SK-N-SH (cell line): ENCODE data around the gene TRIM38. TPM values are rescaled to one million over a fixed set of nuclear protein-coding genes. Genes with fewer than 3 reads are reported as not detected.
A peak's percentile ranks its signal among the peaks of the same experiment; 100 is the strongest.

ENCODE experiments used
- CHD2 ChIP-seq: fragments of 150-350 bp; IDR thresholded peaks from 2 replicates; pipeline ENCODE4 v1.6.1; 2018; ENCODE audit warnings: low read length; ENCODE audit not compliant: partially characterized antibody
- ELF1 ChIP-seq: IDR thresholded peaks from 2 replicates; pipeline ENCODE4 v1.4.0; 2012
- FOSL2 ChIP-seq: IDR thresholded peaks from 2 replicates; pipeline ENCODE4 v1.4.0; 2012; ENCODE audit warnings: low read depth, mild to moderate bottlenecking, moderate library complexity, borderline replicate concordance
- FOXM1 ChIP-seq: IDR thresholded peaks from 2 replicates; pipeline ENCODE4 v1.4.0; 2012; ENCODE audit warnings: low read depth, mild to moderate bottlenecking
- GATA2 ChIP-seq: sonication (generic); formaldehyde crosslinking; IDR thresholded peaks from 2 replicates; pipeline ENCODE4 v1.5.0; 2020; ENCODE audit warnings: mild to moderate bottlenecking, missing genetic modification reagents
- MXI1 ChIP-seq: IDR thresholded peaks from 2 replicates; pipeline ENCODE4 v1.6.1; 2012; ENCODE audit warnings: mild to moderate bottlenecking, low read depth, low read length, improper control_type of control experiment
- NFIC ChIP-seq: IDR thresholded peaks from 2 replicates; pipeline ENCODE4 v1.4.0; 2012; ENCODE audit warnings: borderline replicate concordance
- RAD21 ChIP-seq: IDR thresholded peaks from 2 replicates; pipeline ENCODE4 v1.6.1; 2012; ENCODE audit warnings: mild to moderate bottlenecking, low read length
- RCOR1 ChIP-seq: fragments of 150-350 bp; IDR thresholded peaks from 2 replicates; pipeline ENCODE4 v1.6.1; 2017; ENCODE audit warnings: antibody characterized with exemption, low read length
- RXRA ChIP-seq: IDR thresholded peaks from 2 replicates; pipeline ENCODE4 v1.4.0; 2012; ENCODE audit warnings: low read depth, mild to moderate bottlenecking, borderline replicate concordance
- TAF1 ChIP-seq: IDR thresholded peaks from 2 replicates; pipeline ENCODE4 v1.6.1; 2012; ENCODE audit warnings: low read depth, mild to moderate bottlenecking, low read length, moderate library complexity, borderline replicate concordance
- polyA plus RNA-seq, 3 experiments: library from polyadenylated mRNA; depleted of rRNA; stranded (reverse); fragments of >200 nt; gene quantifications; 2 replicates each; pipeline ENCODE4 v1.2.3, GENCODE V29; 2012
- TF ChIP-seq, protein P1 (sequence below): fragments of 200-600 bp; sonication (generic); IDR thresholded peaks from 2 replicates; pipeline ENCODE4 v1.6.1; 2017; ENCODE audit warnings: antibody characterized with exemption, mild to moderate bottlenecking, moderate library complexity
- TF ChIP-seq, protein P2 (sequence below): fragments of 150-350 bp; IDR thresholded peaks from 2 replicates; pipeline ENCODE4 v1.6.1; 2016; ENCODE audit warnings: mild to moderate bottlenecking, low read depth, low read length
- TF ChIP-seq, protein P3 (sequence below): IDR thresholded peaks from 2 replicates; pipeline ENCODE4; 2012
- TF ChIP-seq, protein P4 (sequence below): fragments of 150-350 bp; IDR thresholded peaks from 2 replicates; pipeline ENCODE4 v1.6.1; 2017; ENCODE audit warnings: antibody characterized with exemption, low read length, low read depth, borderline replicate concordance
- TF ChIP-seq, protein P5 (sequence below): IDR thresholded peaks from 2 replicates; pipeline ENCODE4 v1.4.0; 2012; ENCODE audit warnings: low read depth, borderline replicate concordance
- TF ChIP-seq, protein P6 (sequence below): IDR thresholded peaks from 2 replicates; pipeline ENCODE4 v1.6.1; 2012; ENCODE audit warnings: mild to moderate bottlenecking, low read depth, low read length, moderate library complexity
- TF ChIP-seq, protein P7 (sequence below): IDR thresholded peaks from 2 replicates; pipeline ENCODE4 v1.4.0; 2012; ENCODE audit warnings: low read depth

TRIM38 gene
- polyA plus RNA-seq, 1 of the 3 experiments (the other 2 are of a cell fraction): 0.62 TPM

DNA sequence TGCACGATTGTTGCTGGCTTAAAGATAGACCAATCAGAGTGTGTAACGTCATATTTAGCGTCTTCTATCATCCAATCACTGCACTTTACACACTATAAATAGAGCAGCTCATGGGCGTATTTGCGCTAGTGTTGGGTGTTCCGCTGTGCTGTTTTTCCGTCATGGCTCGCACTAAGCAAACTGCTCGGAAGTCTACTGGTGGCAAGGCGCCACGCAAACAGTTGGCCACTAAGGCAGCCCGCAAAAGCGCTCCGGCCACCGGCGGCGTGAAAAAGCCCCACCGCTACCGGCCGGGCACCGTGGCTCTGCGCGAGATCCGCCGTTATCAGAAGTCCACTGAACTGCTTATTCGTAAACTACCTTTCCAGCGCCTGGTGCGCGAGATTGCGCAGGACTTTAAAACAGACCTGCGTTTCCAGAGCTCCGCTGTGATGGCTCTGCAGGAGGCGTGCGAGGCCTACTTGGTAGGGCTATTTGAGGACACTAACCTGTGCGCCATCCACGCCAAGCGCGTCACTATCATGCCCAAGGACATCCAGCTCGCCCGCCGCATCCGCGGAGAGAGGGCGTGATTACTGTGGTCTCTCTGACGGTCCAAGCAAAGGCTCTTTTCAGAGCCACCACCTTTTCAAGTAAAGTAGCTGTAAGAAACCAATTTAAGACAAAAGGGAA, 57.9 kb downstream of the TRIM38 start (continued):
- TF ChIP-seq, protein P1, sequence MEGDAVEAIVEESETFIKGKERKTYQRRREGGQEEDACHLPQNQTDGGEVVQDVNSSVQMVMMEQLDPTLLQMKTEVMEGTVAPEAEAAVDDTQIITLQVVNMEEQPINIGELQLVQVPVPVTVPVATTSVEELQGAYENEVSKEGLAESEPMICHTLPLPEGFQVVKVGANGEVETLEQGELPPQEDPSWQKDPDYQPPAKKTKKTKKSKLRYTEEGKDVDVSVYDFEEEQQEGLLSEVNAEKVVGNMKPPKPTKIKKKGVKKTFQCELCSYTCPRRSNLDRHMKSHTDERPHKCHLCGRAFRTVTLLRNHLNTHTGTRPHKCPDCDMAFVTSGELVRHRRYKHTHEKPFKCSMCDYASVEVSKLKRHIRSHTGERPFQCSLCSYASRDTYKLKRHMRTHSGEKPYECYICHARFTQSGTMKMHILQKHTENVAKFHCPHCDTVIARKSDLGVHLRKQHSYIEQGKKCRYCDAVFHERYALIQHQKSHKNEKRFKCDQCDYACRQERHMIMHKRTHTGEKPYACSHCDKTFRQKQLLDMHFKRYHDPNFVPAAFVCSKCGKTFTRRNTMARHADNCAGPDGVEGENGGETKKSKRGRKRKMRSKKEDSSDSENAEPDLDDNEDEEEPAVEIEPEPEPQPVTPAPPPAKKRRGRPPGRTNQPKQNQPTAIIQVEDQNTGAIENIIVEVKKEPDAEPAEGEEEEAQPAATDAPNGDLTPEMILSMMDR: no peak
- TF ChIP-seq CHD2 (peak; percentile 85), FOSL2 (no peak), GATA2 (no peak), MXI1 (no peak), RCOR1 (peak; percentile 79), NFIC (no peak; the same call in 1 of the 2 replicates), RXRA (peak; percentile 15; the same call in 1 of the 2 replicates), ELF1 (no peak), TAF1 (peak; percentile 97), FOXM1 (no peak), RAD21 (no peak)
- TF ChIP-seq, protein P2, sequence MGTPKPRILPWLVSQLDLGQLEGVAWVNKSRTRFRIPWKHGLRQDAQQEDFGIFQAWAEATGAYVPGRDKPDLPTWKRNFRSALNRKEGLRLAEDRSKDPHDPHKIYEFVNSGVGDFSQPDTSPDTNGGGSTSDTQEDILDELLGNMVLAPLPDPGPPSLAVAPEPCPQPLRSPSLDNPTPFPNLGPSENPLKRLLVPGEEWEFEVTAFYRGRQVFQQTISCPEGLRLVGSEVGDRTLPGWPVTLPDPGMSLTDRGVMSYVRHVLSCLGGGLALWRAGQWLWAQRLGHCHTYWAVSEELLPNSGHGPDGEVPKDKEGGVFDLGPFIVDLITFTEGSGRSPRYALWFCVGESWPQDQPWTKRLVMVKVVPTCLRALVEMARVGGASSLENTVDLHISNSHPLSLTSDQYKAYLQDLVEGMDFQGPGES: peak; percentile 72
- TF ChIP-seq, protein P3, sequence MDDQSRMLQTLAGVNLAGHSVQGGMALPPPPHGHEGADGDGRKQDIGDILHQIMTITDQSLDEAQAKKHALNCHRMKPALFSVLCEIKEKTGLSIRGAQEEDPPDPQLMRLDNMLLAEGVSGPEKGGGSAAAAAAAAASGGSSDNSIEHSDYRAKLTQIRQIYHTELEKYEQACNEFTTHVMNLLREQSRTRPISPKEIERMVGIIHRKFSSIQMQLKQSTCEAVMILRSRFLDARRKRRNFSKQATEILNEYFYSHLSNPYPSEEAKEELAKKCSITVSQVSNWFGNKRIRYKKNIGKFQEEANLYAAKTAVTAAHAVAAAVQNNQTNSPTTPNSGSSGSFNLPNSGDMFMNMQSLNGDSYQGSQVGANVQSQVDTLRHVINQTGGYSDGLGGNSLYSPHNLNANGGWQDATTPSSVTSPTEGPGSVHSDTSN: no peak
- TF ChIP-seq, protein P4, sequence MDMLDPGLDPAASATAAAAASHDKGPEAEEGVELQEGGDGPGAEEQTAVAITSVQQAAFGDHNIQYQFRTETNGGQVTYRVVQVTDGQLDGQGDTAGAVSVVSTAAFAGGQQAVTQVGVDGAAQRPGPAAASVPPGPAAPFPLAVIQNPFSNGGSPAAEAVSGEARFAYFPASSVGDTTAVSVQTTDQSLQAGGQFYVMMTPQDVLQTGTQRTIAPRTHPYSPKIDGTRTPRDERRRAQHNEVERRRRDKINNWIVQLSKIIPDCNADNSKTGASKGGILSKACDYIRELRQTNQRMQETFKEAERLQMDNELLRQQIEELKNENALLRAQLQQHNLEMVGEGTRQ: no peak
- TF ChIP-seq, protein P5, sequence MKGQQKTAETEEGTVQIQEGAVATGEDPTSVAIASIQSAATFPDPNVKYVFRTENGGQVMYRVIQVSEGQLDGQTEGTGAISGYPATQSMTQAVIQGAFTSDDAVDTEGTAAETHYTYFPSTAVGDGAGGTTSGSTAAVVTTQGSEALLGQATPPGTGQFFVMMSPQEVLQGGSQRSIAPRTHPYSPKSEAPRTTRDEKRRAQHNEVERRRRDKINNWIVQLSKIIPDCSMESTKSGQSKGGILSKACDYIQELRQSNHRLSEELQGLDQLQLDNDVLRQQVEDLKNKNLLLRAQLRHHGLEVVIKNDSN: no peak
- TF ChIP-seq, protein P6, sequence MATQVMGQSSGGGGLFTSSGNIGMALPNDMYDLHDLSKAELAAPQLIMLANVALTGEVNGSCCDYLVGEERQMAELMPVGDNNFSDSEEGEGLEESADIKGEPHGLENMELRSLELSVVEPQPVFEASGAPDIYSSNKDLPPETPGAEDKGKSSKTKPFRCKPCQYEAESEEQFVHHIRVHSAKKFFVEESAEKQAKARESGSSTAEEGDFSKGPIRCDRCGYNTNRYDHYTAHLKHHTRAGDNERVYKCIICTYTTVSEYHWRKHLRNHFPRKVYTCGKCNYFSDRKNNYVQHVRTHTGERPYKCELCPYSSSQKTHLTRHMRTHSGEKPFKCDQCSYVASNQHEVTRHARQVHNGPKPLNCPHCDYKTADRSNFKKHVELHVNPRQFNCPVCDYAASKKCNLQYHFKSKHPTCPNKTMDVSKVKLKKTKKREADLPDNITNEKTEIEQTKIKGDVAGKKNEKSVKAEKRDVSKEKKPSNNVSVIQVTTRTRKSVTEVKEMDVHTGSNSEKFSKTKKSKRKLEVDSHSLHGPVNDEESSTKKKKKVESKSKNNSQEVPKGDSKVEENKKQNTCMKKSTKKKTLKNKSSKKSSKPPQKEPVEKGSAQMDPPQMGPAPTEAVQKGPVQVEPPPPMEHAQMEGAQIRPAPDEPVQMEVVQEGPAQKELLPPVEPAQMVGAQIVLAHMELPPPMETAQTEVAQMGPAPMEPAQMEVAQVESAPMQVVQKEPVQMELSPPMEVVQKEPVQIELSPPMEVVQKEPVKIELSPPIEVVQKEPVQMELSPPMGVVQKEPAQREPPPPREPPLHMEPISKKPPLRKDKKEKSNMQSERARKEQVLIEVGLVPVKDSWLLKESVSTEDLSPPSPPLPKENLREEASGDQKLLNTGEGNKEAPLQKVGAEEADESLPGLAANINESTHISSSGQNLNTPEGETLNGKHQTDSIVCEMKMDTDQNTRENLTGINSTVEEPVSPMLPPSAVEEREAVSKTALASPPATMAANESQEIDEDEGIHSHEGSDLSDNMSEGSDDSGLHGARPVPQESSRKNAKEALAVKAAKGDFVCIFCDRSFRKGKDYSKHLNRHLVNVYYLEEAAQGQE: peak; percentile 81; the same call in 1 of the 2 replicates
- TF ChIP-seq, protein P7, sequence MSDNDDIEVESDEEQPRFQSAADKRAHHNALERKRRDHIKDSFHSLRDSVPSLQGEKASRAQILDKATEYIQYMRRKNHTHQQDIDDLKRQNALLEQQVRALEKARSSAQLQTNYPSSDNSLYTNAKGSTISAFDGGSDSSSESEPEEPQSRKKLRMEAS: peak; percentile 28
